Measurements from ENCODE around the gene POLDIP2.
A peak's percentile ranks its signal among the peaks of the same experiment; 100 is the strongest.
"Not testable (repeated sequence)": the region's sequence is repeated elsewhere in the genome, so short reads cannot be mapped to it uniquely, and the experiment has no call there.

The POLDIP2 gene

DNA sequence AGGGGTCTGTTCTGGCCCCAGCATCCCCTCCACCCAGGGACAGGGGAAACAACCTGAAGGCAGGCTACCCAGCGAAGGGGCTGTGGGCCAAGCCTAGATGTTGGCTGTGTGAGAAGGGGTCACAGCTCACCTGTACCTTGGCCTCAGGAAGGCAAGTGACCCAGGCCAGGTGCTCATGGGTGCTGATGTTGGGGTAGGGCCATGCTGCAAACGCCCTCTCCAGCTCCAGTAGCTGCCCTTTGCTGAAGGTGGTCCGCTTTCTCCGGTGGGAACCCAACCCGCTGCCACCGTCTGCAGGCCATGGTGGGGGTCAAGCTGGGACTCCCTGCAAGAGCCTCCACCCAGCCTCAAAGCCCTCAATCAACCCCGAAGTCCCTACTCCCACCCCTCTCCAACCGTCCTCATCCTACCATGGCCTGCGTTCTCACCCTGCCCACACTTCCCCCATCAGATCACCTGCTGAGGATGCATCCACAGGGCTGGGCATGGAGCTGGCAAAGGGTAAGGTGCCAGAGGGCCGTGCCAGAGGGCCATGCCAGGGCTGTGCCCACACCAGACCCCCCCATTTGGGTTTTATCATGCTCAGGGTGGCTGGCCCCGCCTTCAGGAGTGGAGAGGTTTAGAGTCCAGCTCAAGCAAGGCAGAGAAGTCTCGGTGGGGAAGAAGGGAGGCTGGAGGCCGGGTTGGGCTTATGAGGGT, 7.5 kb upstream of the POLDIP2 start, which contains the start of gene SEBOX:
Gene SEBOX (minus strand): TSS at position 535 of the 699 bp plus-strand sequence. CDS start 48 bp downstream, at position 487.
- no peak for DNase-seq

DNA sequence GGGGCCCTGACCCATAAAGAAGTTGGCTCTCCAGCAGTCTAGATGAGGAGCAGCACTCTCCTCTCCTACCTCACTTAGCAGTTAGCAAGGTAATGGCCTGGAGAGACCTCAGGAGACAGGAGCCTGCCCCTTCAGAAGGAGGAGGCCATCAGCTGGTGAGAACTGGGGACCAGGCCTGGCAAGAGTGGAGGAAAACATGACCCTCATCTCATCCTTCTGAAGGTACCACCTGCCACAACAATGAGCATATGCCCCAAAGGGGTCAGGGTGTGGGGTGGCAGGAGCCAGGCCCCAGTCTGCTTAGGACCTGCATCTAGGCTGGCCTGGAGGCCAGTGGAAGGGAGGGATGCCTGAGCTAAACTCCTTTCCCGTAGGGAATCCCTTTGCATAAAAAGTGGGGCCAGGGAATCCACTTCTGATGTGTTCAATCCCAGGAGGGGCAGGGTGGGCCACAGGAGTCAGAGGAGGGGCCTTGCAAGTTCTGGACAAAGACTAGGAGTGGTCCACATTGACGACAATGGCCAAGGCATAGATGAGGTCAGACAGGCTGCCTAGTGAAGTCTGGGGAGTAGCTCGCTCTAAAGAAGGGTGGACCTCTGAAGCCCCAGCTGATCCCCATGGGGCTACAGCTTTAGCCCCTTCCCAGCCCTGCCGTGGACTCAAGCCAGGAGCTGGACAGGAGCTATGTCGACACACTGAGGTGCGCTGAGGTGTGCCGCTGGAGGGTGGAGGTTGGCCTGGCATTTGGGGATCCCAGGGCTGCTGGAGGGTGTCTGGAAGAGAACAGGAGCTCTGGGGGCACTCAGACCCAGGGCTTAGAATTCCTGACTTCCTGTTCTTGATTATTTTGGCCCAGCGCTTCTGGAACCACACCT, 6.7 kb upstream of the POLDIP2 start:
- no peak for DNase-seq

DNA sequence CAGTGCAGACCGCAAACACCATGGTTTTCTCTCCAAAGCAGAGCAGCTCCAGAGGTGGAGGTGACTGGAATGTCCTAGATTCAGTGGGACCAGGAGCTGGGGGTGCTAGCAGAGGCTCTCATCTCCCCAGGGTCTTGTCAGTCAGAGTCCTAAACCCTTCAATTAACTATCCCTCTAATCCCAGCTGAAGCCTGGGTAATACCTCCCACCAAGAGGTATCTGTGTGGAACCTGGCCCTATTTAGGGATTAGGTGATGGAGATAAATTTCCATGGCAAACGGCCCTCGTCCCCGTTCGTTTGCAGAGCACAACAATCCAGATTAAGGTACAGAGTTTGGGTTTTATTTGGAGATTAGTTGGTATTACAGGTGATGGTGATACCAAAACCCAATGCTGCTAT, 5.9 kb upstream of the POLDIP2 start:
- DNase-seq = no peak

DNA sequence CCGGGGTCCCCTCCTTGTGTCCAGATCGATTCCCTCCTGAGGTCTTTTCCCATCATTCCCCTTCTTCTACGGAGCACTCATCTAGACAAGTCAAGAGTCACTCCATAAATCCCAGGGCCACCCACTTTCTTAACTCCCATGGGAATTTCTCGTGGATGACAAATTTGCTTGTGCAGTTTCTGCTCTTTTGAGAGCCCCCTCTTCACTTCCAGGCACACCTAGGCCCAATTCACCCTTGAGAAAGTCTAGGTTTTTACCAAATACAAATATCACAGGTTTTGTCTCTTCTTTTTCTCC, 522 bp upstream of the POLDIP2 start:
- DNase-seq = no peak

DNA sequence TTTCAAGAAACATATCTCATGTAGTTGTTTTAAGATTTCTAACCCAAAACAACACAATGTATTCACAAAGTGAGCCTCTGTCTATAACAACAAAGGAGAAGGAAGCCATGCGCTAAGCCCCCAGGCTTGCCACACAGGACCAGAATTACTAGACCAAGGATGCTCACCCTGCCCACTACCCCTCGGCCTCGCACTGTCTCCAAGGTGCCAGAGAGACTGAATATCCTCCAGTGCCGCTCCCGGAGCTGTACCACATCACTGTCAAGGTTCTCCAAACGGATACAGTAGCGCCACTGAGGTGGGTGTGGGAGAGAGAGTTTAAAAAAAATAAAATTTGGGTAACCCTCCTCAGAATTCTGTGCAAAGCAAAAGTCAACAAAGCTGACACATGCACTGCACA, 7.1 kb downstream of the POLDIP2 start:
- DNase-seq = no peak

DNA sequence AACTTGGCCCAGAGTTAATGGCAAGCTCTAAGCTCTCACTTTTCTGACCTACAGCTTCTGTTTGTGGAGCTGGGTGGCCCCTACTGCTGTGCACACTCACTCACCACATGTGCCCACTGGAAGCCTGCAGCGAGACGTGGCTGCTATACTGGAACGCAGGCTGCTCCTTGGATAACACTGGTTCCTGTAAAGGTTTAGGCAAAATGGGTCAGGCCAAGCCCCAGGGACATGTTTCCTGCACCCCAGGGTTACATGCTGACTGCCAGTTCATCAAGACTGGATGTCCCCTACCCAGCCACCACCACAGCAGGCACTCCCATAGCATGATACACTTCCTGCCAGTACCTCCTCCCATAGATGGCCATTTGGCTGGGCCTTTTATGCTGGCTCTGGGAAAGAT, 8.3 kb downstream of the POLDIP2 start:
- no peak for DNase-seq

DNA sequence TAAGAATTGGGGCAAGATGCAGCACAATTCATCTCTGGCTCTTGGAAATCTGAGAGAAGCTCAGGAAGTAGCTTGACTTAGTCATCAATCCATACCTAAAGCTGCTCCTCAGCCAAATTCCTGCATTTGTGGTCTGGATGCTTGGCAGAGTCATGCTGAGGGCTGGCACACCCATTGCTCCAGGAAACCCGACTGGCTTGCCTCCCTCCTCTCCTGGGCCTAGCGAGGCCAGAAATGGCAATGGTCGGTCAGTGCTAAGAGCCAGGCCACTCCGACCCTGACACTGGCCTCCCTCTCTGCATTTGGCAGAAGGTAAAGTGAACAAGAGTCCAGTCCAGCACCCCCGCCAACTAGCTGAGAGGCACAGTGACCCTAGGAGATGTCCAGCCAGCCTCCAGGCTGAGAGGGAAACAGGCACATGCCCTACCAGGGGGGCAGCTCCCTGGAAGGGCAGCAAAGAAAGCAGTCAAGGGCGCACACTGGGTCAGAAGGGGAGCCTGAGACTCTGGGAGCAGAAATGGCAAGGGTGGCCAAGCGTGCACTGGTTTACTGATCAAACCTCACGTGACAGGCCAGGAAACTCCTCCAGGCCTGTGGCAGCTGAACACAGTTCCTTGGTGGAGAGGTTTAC, 10.0 kb downstream of the POLDIP2 start:
- DNase-seq = peak; percentile 87

DNA sequence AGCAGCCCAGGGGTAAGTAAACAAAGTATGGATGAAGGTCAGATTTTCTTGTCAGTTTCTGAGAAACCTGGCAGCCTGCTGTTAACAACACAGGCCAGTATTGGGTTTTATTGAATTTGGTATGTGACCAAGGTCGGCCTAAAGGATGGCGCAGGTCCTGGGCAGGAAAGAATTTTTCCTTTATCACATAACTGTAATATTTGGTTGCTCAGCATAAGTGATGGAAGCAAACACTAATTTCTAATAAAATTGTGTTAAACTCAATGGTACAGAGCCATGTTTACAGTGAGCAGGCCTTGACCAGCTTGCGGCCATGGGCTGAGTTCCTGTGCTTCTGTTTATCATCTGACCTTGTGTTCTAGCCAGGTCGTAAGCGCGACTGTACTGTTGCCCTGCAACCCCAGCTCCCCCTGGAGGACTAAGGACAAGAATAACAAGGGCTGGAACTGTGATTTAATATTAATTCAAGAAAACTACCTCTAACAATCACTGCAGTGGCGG, 10.5 kb downstream of the POLDIP2 start:
- no peak for DNase-seq

DNA sequence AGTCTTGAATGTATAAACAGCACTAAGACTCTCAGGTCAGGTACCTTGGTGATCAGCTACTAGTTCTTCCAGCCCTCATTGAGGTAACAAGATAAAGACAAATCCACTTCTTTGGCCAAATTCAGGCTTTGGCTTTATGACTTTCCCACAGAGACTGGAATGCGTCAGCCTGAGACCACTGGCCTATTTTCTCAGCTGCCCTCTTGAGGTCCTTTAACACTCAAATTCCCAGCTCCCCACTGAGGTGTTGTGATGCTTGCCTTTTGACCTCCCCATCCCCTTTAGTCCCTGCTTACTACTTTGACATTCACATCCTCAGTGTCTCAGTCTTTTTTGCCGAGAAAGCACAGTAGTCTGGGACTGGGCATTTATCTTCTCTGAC, 11.1 kb downstream of the POLDIP2 start:
- DNase-seq = no peak

DNA sequence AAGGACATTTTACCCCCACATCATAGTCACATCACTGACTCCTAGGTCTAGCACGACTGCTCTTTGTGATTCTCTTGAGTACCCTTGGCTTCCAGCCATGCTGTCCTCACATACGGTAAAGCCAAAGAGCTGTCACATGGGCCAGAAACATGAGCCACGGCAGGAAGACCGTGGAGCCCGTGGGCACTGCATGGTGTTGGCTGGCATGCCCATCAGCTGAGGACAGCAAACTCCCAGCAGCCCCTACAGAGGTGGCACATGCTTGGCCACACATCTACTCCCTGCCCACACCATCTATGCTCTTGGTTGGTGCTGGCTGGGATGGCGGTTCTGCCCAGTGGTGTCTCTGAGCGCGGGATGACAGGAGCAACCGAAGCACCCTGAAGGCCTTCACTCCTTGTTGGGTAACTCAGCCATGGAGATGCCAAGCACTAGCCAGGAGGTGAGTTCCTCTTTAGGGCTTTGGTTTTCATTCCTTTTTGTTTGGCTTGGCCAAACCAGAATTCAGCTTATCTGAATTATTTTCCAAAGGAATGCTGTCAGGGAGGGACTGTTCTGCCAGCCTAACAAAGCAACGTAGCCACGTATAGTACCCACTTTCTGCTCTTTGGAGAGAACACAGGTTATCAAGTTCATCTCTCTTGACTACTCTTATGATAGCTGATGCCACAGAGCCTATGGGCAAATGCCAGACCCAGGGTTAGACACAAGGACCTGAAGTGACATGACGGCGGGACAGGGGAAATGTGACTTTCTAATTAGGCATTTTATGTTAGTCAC, 11.7 kb downstream of the POLDIP2 start:
- no peak for DNase-seq

DNA sequence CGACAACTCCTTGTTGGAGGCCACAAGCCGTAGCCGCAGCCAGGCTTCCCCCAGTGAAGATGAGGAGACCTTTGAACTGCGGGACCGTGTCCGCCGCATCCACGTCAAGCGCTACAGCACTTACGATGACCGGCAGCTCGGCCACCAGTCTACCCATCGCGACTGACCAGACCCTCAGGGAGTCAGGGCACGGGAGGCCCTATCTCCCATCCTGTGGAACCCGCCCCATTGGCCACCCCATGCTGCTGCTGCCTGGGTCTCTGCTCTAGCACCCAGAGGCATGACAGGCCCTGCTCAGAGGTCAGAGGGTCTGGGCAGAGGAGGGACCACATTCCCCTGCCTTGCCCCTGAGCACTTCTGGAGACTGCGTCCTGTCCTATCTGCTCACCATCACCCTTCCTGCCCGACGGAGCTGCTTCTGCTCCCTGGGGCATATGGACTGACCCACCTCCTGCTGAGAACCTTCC, 12.9 kb downstream of the POLDIP2 start:
- no peak for DNase-seq

DNA sequence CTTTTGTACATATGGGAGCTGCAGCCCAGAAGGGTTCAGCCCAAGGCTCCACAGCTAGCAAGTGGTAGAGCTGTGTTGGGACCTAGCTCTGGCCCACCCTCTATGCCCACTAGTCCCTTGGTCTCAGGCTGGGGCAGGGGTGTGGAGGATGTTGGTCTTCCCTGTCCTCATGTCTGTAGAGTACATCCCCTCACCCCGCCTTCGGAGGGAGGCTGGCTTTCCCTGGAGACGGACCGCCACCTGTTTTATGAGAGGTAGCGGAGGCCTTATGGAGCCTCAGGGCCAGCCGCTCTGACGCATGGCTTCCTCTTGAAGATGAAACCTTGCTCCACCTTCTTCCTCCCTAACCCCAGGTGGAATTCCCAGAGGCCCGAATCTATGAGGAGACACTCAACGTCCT, 13.3 kb downstream of the POLDIP2 start:
- DNase-seq = no peak

DNA sequence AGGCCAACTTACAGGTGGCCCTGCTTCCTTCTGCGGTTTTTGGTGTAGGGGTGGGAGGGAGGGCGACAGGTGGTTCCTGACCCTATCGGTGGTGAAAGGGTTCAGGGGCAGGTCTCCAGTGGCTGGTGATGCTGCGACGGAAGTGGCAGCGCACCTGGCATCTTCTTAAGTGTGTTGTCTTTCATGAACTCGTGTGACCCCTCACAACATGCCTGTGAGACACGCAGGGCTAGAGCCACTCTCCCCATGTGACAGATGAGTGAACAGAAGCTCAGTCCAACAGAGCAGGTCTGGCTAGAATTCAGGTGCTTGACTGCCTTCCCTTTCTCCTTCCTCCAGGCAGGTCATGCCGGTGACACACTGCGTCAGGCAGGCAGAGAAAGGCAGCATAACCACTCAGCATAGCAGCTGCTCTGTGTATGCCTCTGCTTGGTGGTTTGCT, 13.8 kb downstream of the POLDIP2 start:
- DNase-seq = no peak

DNA sequence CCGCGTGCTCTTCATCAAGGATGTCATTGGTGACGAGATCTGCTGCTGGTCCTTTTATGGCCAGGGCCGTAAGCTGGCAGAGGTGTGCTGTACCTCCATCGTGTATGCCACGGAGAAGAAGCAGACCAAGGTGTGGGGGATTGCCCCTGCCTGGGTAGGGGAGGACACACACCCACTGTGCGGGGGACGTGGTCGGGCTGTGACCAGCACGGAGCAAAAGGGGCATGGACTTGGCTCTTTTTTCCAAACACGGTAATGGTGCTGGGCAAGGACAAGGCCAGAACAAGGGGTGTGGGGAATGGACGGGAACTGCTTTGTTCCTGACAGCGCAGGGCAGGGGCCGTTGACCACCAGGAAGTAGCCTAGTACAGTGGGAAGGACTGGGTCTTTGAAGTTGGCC, 15.0 kb downstream of the POLDIP2 start:
- no peak for DNase-seq

DNA sequence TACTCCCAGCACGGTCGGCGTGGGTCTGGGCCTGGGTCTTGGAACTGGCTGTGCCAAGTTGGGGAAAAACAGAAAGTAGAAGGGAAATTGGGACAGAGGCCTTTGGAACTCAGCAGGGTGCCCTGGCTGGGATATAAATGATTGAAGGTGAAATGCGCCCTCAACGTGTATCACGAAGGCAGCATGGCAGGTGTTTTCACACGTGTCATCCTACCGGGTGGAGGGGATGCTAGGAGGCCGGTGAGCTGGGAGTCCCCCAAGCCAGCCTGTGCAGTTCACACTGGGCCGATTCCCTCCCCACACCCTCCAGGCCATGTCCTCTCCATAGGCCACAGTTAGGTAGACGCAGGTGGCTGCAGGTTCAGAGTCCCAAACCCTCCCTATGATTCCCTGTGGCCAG, 15.8 kb downstream of the POLDIP2 start:
- no peak for DNase-seq

DNA sequence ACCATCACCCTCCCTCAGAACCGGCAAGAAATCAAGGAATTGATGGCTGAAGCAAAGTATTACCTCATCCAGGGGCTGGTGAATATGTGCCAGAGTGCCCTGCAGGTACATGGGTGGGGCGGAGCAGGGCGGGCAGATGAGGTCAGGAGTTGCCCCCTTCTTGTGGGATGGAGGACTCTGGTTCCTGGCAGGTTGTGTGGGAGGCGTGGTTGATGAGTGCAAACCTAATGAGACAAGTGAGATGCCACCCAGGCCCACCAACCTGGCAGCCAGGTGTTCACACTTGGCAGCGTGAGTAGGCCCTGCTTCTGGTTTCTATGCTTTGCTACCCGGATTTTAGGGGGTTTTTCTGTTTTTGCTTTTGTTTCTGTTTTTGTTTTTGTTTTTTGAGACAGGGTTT, 17.0 kb downstream of the POLDIP2 start:
- no peak for DNase-seq

DNA sequence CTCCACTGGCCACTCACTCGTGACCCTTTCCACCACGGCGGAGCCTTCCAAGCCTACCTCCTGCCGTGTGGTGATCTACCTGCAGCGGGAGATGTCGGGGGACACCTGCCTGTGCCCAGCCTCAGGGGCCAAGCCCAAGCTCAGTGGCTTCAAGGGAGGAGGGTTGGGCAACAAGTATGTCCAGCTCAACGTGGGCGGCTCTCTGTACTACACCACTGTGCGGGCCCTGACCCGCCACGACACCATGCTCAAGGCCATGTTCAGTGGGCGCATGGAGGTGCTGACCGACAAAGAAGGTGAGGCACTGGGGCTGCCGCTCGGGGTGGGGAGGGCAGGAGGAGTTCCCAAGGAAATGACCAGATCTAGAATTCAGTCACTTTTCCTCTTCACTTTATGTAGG, 17.9 kb downstream of the POLDIP2 start:
- DNase-seq = no peak

DNA sequence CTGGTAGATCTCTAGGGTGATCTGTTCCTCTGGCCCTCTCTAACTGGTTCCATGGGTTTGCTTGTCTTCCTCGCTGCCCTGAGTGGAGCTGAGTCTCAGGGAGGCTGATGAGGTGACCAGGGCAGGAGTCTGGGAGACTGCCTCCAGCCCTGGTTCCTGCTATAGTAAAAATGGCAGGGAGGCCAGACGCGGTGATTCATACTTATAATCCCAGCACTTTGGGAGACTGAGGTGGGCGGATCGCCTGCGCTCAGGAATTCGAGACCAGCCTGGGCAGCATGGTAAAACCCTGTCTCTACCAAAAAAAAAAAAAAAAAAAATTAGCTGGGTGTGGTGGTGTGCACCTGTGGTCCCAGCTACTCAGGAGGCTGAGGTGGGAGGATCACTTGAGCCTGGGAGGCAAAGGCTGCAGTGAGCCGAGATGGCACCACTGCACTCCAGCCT, 18.5 kb downstream of the POLDIP2 start:
- DNase-seq = not testable (repeated sequence)

DNA sequence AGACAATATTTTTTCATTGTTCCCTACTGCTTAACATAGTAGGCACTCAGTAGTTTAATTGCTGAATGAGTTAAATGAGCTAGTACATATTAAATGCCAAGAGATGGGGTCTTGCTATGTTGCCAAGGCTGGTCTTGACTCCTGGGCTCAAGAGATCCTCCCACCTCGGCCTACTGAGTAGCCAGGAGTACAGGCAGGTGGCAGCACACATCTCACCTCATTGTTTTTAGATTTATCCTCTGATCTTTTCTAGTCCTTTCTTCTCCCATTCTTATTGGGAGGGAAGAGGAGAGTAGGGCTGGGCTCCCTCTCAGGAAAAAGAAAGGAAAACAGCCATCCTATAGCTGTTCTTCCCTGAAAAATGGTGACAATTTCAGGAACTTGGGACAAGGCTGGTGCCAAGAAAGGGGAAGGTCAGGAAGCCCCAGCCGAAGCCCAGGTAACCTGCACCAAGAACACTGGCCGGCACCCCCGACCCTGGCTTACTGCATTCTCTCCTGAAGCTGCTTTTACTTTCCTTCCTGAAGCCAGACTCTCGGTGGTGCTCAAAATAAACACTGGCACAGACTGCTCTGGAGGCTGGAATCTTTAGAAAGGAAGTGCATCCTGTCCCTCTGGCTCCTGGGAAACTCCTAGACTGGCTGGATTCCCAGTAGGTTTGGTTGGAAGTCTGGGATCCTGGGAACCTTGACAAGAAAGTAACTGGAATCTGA, 19.1 kb downstream of the POLDIP2 start:
- peak; percentile 62 for DNase-seq

DNA sequence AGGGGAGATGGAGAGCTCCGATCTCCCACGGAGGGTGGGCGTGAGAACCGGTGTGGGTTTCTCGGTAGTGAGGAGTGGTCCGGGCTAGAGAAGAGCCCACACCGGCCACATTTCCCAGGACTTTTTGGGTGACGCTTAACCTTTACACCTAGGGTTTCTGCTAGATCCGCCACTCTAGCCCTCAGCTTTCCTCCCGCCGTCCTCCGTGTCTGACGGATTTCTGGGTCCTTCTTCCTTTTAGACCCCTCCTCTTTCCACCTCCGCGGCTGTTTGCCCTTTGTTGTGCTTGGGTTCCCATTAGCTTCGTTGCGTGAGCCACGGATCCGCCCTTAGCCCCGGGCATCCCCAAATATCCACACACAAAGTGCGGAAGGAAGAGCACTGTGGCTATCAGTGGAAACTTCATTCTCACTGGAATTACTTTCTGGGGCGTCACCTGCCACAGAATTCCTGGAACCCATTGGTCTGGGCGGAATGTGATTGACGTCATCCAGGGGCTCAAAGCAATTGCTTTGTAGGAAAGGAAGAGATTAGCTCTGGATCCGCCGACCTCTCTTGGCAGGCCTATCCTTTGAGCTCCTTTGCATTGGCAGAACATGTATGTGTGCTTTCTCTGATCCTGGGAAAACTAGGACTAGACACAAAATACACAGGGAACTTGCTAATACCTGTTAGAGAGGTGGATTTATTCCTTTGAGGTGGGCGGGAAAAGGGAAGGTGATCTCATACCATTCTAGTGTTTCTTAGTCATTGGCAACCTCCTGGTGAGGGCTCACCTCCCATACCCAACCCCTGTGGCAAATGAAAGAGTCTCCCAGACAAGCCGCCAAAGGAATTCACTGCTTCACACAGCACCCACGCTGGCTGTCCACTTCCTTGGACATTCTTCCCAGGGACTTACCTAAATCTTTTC, 21.1 kb downstream of the POLDIP2 start:
- DNase-seq = peak; percentile 88
